ENCODE results near the gene HSPA8. TPM values are rescaled to one million over a fixed set of nuclear protein-coding genes. Genes with fewer than 3 reads are reported as not detected.

The HSPA8 gene
- total and polyA plus RNA-seq, 2 of the 13 experiments (the other 11 are each of a cell fraction or from before 2014, with no cell fraction given) = 936 to 2,151 TPM

DNA sequence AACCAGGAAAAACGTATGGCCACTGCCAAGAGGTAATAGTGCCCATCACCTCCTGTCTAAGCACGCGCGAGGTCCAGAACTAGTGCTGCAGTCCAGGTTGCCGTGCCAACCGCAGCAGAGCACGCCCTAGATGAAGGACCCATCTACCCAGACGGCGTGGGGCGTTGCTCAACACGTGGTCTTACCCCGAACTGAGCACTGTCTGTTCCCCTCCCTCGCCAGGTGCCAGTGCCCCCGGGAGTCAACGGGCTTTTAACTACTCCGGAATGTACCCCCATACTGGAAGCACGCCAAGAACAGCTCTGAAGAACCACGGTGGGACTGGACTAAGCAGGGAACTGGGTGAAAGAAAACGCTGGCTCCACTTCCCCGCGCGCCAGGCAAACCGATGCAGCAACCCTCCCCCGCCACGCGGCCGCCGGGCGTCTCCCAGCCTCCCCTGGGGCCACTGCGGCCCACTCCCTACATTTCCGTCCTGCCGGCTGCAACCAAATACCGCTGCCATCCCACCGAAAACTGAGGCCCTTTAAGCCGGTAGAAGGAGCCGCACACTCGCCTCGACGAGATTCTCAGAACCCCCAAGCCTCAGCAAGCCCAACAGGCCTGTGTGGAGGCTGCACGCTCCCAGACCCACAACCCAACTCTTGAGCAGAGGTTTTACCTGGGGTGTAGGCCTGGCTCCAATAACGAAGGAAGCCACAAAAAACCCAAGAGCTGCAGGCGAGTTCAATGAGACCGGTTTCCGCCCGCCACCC lies at the start of gene HSPA8 (continued):
- TF ChIP-seq POLR2A (IDR thresholded peaks at IDR 0.05; ENCODE audit: insufficient read depth in 1 of 2, low read depth in 2 of 2, low read length in 2 of 2) = peak; percentile 95 to 99
- TF ChIP-seq, protein P1, sequence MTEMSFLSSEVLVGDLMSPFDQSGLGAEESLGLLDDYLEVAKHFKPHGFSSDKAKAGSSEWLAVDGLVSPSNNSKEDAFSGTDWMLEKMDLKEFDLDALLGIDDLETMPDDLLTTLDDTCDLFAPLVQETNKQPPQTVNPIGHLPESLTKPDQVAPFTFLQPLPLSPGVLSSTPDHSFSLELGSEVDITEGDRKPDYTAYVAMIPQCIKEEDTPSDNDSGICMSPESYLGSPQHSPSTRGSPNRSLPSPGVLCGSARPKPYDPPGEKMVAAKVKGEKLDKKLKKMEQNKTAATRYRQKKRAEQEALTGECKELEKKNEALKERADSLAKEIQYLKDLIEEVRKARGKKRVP (CRISPR knock-in tag; IDR thresholded peaks at IDR 0.05) = no peak
- 0 out of 2 replicates have a peak, but pooled peaks have one; percentile 20 for TF ChIP-seq ZNF614 (CRISPR knock-in tag; IDR thresholded peaks at IDR 0.05; ENCODE audit: borderline replicate concordance)
- peak; percentile 55 for TF ChIP-seq ZNF501 (CRISPR knock-in tag; IDR thresholded peaks at IDR 0.05)
- TF ChIP-seq, protein P2, sequence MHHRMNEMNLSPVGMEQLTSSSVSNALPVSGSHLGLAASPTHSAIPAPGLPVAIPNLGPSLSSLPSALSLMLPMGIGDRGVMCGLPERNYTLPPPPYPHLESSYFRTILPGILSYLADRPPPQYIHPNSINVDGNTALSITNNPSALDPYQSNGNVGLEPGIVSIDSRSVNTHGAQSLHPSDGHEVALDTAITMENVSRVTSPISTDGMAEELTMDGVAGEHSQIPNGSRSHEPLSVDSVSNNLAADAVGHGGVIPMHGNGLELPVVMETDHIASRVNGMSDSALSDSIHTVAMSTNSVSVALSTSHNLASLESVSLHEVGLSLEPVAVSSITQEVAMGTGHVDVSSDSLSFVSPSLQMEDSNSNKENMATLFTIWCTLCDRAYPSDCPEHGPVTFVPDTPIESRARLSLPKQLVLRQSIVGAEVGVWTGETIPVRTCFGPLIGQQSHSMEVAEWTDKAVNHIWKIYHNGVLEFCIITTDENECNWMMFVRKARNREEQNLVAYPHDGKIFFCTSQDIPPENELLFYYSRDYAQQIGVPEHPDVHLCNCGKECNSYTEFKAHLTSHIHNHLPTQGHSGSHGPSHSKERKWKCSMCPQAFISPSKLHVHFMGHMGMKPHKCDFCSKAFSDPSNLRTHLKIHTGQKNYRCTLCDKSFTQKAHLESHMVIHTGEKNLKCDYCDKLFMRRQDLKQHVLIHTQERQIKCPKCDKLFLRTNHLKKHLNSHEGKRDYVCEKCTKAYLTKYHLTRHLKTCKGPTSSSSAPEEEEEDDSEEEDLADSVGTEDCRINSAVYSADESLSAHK (CRISPR knock-in tag; IDR thresholded peaks at IDR 0.05; ENCODE audit: borderline replicate concordance) = no peak
- TF ChIP-seq, protein P3, sequence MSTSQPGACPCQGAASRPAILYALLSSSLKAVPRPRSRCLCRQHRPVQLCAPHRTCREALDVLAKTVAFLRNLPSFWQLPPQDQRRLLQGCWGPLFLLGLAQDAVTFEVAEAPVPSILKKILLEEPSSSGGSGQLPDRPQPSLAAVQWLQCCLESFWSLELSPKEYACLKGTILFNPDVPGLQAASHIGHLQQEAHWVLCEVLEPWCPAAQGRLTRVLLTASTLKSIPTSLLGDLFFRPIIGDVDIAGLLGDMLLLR (CRISPR knock-in tag; IDR thresholded peaks at IDR 0.05) = peak; percentile 15; the same call in 1 of the 2 replicates
- TF ChIP-seq ZSCAN20 (CRISPR knock-in tag; IDR thresholded peaks at IDR 0.05; ENCODE audit: borderline replicate concordance) = peak; percentile 49; the same call in 1 of the 2 replicates
- TF ChIP-seq HDAC2 (CRISPR knock-in tag; IDR thresholded peaks at IDR 0.05) = 0 out of 2 replicates have a peak, but pooled peaks have one; percentile 29
- TF ChIP-seq, protein P4, sequence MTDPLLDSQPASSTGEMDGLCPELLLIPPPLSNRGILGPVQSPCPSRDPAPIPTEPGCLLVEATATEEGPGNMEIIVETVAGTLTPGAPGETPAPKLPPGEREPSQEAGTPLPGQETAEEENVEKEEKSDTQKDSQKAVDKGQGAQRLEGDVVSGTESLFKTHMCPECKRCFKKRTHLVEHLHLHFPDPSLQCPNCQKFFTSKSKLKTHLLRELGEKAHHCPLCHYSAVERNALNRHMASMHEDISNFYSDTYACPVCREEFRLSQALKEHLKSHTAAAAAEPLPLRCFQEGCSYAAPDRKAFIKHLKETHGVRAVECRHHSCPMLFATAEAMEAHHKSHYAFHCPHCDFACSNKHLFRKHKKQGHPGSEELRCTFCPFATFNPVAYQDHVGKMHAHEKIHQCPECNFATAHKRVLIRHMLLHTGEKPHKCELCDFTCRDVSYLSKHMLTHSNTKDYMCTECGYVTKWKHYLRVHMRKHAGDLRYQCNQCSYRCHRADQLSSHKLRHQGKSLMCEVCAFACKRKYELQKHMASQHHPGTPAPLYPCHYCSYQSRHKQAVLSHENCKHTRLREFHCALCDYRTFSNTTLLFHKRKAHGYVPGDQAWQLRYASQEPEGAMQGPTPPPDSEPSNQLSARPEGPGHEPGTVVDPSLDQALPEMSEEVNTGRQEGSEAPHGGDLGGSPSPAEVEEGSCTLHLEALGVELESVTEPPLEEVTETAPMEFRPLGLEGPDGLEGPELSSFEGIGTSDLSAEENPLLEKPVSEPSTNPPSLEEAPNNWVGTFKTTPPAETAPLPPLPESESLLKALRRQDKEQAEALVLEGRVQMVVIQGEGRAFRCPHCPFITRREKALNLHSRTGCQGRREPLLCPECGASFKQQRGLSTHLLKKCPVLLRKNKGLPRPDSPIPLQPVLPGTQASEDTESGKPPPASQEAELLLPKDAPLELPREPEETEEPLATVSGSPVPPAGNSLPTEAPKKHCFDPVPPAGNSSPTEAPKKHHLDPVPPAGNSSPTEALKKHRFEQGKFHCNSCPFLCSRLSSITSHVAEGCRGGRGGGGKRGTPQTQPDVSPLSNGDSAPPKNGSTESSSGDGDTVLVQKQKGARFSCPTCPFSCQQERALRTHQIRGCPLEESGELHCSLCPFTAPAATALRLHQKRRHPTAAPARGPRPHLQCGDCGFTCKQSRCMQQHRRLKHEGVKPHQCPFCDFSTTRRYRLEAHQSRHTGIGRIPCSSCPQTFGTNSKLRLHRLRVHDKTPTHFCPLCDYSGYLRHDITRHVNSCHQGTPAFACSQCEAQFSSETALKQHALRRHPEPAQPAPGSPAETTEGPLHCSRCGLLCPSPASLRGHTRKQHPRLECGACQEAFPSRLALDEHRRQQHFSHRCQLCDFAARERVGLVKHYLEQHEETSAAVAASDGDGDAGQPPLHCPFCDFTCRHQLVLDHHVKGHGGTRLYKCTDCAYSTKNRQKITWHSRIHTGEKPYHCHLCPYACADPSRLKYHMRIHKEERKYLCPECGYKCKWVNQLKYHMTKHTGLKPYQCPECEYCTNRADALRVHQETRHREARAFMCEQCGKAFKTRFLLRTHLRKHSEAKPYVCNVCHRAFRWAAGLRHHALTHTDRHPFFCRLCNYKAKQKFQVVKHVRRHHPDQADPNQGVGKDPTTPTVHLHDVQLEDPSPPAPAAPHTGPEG (CRISPR knock-in tag; IDR thresholded peaks at IDR 0.05) = peak; percentile 48; the same call in 1 of the 2 replicates
- TF ChIP-seq ZEB1 (IDR thresholded peaks at IDR 0.05; ENCODE audit: insufficient replicate concordance, low read depth) = peak; percentile 69
- TF ChIP-seq, protein P5, sequence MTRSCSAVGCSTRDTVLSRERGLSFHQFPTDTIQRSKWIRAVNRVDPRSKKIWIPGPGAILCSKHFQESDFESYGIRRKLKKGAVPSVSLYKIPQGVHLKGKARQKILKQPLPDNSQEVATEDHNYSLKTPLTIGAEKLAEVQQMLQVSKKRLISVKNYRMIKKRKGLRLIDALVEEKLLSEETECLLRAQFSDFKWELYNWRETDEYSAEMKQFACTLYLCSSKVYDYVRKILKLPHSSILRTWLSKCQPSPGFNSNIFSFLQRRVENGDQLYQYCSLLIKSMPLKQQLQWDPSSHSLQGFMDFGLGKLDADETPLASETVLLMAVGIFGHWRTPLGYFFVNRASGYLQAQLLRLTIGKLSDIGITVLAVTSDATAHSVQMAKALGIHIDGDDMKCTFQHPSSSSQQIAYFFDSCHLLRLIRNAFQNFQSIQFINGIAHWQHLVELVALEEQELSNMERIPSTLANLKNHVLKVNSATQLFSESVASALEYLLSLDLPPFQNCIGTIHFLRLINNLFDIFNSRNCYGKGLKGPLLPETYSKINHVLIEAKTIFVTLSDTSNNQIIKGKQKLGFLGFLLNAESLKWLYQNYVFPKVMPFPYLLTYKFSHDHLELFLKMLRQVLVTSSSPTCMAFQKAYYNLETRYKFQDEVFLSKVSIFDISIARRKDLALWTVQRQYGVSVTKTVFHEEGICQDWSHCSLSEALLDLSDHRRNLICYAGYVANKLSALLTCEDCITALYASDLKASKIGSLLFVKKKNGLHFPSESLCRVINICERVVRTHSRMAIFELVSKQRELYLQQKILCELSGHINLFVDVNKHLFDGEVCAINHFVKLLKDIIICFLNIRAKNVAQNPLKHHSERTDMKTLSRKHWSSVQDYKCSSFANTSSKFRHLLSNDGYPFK (CRISPR knock-in tag; IDR thresholded peaks at IDR 0.05; ENCODE audit: borderline replicate concordance) = 0 out of 2 replicates have a peak, but pooled peaks have one; percentile 16
- peak; percentile 67 for TF ChIP-seq RBM39 (IDR thresholded peaks at IDR 0.05; ENCODE audit: low read depth, low read length, poor library complexity, severe bottlenecking)
- 0 out of 2 replicates have a peak, but pooled peaks have one; percentile 13 for TF ChIP-seq ZNF768 (CRISPR knock-in tag; IDR thresholded peaks at IDR 0.05)
